Raji (cell line): Measurements from ENCODE around the gene MYO1B.

Experiments
- POLR2A ChIP-seq: IDR thresholded peaks from 2 replicates; pipeline ENCODE4 v1.6.1; 2011; ENCODE audit warnings: low read depth, low read length, control low read depth; ENCODE audit not compliant: insufficient read depth

Gene MYO1B

DNA sequence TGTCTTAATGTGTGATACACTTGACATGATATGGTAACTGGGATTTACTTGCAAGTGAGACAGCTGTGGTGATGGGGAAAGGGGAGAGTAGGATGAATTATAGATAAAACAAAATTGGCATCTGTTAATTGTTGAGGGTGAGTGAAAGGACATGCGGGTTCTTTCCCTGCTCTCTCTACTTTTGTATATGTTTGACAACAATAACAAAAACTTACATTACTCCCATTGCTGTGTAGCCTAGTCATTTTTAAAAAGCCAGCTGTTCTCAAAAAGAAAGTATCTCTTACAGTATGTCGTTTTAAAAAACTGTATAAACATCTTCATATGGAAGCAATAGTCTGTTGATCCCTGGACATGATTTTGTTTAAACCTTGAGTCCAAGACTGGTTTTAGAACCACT is 117.6 kb downstream of the MYO1B start:
- no peak for TF ChIP-seq POLR2A

- TF ChIP-seq POLR2A: no peak
Measured at GRCh38 chr2:191363267-191363666, 118.1 kb downstream of the MYO1B start.

DNA sequence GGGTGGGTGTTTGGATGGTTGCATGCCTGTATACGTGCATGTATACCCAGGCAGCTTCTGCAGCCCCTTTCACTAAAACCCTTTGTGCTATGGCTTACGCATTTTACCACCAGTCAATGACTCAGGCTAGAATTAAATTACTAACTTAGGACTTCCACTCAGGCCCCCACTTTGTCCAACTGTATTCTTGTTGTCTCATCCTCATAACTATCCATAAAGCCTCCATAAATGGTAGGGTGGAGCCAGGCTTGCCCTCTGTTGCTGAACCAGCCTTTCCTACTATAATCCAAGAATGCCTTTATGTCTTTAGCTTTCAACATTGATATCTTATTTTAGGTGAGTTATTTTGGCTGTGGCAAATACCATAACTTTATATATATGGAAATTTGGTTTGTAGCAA is 119.9 kb downstream of the MYO1B start:
- TF ChIP-seq POLR2A: no peak

- TF ChIP-seq POLR2A: no peak
Measured at GRCh38 chr2:191366199-191366598, 121.0 kb downstream of the MYO1B start.

DNA sequence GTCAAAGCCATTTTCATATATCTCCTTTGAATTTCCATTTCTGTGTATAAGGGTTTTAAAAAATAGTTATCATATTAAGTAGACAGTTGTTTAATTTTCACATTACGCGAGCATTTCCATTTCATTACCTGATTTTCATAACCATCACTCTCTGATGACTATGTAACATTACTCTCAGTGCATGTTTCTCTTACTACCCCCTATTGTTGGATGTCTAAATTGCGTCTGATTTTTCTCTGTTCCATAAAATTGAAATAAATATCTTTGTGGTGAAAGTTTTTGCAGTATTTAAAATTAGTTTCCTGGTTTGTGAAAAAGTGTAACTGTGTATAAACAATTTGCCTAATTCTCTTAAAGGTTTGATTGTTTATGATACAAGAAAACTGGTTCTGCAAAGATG is 123.8 kb downstream of the MYO1B start:
- no peak for TF ChIP-seq POLR2A

DNA sequence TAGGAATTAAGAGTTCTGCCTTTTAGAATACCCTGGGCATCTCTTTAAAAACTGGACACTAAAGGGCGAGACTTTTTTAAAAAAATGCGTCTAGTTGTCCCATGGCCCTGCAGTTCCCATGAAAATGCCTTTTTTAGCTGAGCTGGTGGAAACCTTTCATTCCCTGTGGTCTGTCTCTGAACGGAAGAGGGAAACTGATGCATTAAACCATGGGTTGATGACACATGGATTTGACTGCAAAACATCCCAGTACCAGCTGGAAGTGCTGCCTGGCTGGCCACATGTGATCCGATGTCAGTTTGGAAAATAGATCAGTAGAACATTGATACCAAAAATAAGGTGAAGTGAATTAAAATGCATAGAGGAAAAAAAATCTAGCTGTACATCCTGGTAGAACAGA is 129.2 kb downstream of the MYO1B start:
- TF ChIP-seq POLR2A: no peak

- TF ChIP-seq POLR2A: no peak
Measured at GRCh38 chr2:191374939-191375338, 129.7 kb downstream of the MYO1B start.

DNA sequence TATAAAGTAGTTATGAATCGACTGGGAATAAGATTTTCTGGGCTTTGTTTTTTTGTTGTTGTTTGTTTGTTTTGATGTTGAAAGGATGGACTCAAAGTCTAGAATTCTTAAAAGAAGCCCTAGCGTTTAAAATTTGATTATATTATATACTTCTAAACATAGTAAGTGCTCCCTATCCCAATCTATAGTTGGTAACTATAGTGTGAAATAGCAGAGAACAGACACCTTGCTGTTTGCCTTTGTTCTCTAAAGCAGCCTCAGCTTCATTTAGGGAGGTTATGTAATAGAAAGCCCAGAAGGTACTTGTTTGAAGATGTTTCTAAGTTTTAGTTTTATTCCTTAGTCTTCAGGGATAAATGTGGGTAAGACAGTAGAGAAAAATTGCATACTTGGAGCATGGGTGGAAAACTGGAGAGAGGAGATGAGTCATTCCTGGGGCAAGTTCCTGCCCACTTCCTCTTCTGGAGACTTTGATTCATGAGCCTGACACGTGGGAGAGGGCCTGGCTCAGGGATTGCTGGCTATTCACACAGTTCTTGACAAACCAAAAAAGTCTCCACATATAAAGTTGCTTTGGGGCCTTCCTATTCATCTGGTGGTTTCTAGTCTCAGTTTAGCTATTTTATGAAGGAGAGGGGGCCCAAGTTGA is 131.9 kb downstream of the MYO1B start:
- TF ChIP-seq POLR2A: no peak

GRCh38 chr2:191379375-191379774 is 134.2 kb downstream of the MYO1B start:
- no peak for TF ChIP-seq POLR2A

- TF ChIP-seq POLR2A: no peak
Measured at GRCh38 chr2:191382801-191383200, 137.6 kb downstream of the MYO1B start.

DNA sequence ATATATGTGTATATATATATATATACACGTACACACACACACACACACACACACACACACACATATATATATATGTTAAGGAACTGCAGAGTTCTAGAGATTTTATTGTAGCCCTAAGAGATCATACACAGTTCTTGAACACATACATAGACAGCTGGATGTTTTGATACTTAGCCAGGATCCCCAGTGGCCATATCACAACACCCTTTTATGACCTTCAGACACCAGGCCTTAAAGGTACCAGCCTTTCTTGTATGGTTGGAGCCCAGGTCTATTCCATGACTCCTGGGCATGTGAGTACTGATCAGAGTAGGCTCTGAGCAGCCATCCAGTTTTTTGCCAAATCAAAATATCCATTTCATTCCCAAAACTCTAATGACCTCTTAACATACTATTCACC is 138.3 kb downstream of the MYO1B start:
- TF ChIP-seq POLR2A: no peak

DNA sequence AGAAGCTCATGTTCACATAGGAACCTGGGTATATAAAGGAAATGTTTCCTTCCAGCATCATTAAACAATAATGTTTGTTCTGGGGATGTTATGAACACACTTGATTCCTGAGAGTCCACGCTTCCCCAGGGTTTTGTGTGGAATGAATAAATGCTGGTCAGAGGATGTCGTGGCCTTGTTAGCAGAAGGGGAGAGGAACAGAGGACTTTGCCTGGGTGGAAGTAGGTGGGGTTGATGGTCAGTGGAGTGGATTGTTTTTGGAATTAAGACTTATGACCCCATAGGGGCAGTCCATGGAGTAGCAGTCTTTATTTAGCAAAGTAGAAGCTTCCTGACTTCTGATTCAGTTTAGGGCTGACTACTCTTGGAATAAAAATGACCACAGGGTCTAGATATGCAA is 139.6 kb downstream of the MYO1B start:
- TF ChIP-seq POLR2A: no peak

GRCh38 chr2:191385416-191386160 is 140.4 kb downstream of the MYO1B start:
- no peak for TF ChIP-seq POLR2A

DNA sequence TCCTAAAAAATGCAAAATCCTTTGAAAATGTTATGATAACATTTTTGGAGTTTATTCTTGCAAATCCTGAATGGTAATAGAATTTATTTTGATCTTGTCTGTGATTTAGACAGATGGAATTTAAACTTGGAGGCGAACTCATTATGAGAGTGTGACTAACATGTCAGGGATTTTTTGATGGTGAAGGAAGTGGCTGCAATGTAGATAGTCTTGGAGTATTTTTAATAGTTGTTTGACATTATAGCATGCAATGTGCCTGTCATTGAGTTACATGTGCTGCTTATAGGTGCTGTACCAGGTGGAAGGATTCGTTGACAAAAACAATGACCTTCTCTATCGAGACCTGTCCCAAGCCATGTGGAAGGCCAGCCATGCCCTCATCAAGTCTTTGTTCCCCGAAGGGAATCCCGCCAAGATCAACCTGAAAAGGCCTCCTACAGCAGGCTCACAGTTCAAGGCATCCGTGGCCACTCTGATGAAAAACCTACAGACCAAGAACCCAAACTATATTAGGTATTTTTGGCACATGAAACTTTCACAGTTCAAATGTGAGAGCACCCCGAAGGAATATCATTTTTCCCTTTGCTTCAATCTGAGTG is 141.8 kb downstream of the MYO1B start:
- TF ChIP-seq POLR2A: no peak

DNA sequence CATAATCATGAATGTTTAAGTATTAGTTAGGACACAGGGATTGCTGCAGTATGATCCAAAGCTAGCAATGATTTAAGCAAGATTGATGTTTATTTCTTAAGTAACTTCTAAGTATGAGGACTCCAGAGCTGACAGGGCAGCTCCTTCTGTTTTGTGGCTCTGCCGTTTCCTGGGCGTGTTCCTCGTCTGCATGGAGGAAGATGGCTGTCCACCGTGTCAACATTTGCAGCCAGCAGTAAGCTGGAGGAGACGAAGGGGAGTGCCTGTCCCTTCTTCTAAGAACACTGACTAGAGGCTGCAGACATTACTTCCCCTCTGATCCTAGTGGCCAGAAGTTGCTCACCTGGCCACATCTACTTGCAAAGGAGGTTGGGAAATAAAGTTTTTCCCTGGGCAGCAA is 144.1 kb downstream of the MYO1B start:
- TF ChIP-seq POLR2A: no peak

DNA sequence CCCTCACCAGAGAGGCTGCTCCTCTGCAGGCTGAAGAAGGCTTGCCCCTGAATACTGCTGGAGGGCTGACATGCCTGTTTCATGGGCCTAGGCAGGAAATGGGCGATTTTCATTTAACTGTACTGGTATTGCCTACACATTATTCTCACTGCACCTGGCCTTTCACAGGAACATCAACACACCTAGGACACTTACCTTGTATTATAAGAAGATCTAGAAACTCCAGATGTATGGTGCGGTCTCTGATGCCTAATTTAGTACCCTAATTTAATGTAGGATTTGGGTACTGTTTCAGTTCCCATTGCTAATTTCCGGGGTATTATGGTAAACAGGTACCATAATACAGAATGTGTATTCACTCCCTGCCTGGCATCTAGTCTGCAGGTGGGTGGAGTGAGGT is 146.0 kb downstream of the MYO1B start:
- no peak for TF ChIP-seq POLR2A
